ENCODE measurements around the gene PCMT1.
"Not testable (repeated sequence)": the region's sequence is repeated elsewhere in the genome, so short reads cannot be mapped to it uniquely, and the experiment has no call there.

Gene PCMT1

GRCh38 chr6:149845549-149845948 is 96.0 kb downstream of the PCMT1 start:
- H3K9me3 Mint-ChIP-seq = no peaks in the 10 kb centered on the region
- no peak overlapping the region for H3K4me3 Mint-ChIP-seq
- H3K27ac Mint-ChIP-seq = no peak overlapping the region
- H3K27me3 Mint-ChIP-seq = peaks cover 8 to 10% of the 10 kb centered on the region in 2 donors
- no peaks in the 10 kb centered on the region for H3K36me3 Mint-ChIP-seq
- no peak for DNase-seq
- ATAC-seq (replicated peaks) = no peak
- no peaks in the 10 kb centered on the region for H3K4me1 Mint-ChIP-seq

GRCh38 chr6:149846321-149846720 is 96.8 kb downstream of the PCMT1 start:
- DNase-seq (no peak), ATAC-seq (replicated peaks) (no peak)
- H3K4me1 Mint-ChIP-seq = peaks cover 2 to 5% of the 10 kb centered on the region in 2 donors
- no peaks in the 10 kb centered on the region for H3K9me3 Mint-ChIP-seq
- H3K27ac Mint-ChIP-seq = no peak overlapping the region
- H3K4me3 Mint-ChIP-seq = no peak overlapping the region
- H3K36me3 Mint-ChIP-seq = no peaks in the 10 kb centered on the region
- H3K27me3 Mint-ChIP-seq = peaks cover 8% of the 10 kb centered on the region in 2 donors

- Mint-ChIP-seq H3K9me3 (peaks cover 0 to 5% of the 10 kb centered on the region in 2 donors), H3K4me1 (peaks cover 14 to 20% of the 10 kb centered on the region in 2 donors), H3K27me3 (peaks cover 8% of the 10 kb centered on the region in 2 donors), H3K36me3 (no peaks in the 10 kb centered on the region), H3K27ac (no peak overlapping the region), H3K4me3 (no peak overlapping the region)
- no peak for ATAC-seq (replicated peaks)
- no peak for DNase-seq
Measured at GRCh38 chr6:149847939-149848267, 98.4 kb downstream of the PCMT1 start.

GRCh38 chr6:149848343-149848742 is 98.8 kb downstream of the PCMT1 start:
- H3K27me3 Mint-ChIP-seq; DNase-seq; ATAC-seq (replicated peaks); H3K27ac Mint-ChIP-seq; H3K4me3 Mint-ChIP-seq; H3K9me3 Mint-ChIP-seq; H3K36me3 Mint-ChIP-seq: not testable (repeated sequence)
- peaks cover 14 to 20% of the 10 kb centered on the region in 2 donors for H3K4me1 Mint-ChIP-seq

GRCh38 chr6:149851461-149852110 is 102.0 kb downstream of the PCMT1 start:
- Mint-ChIP-seq H3K4me3 (no peak overlapping the region), H3K9me3 (peaks cover 0 to 5% of the 10 kb centered on the region in 2 donors), H3K4me1 (peaks cover 17 to 20% of the 10 kb centered on the region in 2 donors), H3K27me3 (no peaks in the 10 kb centered on the region), H3K27ac (no peak overlapping the region), H3K36me3 (no peaks in the 10 kb centered on the region)
- no peak for DNase-seq
- peak; percentile 38 to 39 for ATAC-seq (replicated peaks)

- Mint-ChIP-seq H3K4me3 (no peak overlapping the region), H3K4me1 (peaks cover 17 to 20% of the 10 kb centered on the region in 2 donors), H3K36me3 (no peaks in the 10 kb centered on the region), H3K9me3 (peaks cover 0 to 5% of the 10 kb centered on the region in 2 donors), H3K27me3 (no peaks in the 10 kb centered on the region), H3K27ac (no peak overlapping the region)
- peak; percentile 81 to 91 for ATAC-seq (replicated peaks)
- DNase-seq = no peak
Measured at GRCh38 chr6:149852180-149852579, 102.6 kb downstream of the PCMT1 start.

- peaks cover 0 to 5% of the 10 kb centered on the region in 2 donors for H3K9me3 Mint-ChIP-seq
- H3K4me1 Mint-ChIP-seq = peaks cover 17 to 20% of the 10 kb centered on the region in 2 donors
- ATAC-seq (replicated peaks) (no peak), DNase-seq (no peak)
- H3K36me3 Mint-ChIP-seq = no peaks in the 10 kb centered on the region
- no peaks in the 10 kb centered on the region for H3K27me3 Mint-ChIP-seq
- H3K4me3 Mint-ChIP-seq = no peak overlapping the region
- no peak overlapping the region for H3K27ac Mint-ChIP-seq
Measured at GRCh38 chr6:149852881-149853280, 103.3 kb downstream of the PCMT1 start.

- not testable (repeated sequence) for H3K27me3 Mint-ChIP-seq; ATAC-seq (replicated peaks); H3K9me3 Mint-ChIP-seq
Measured at GRCh38 chr6:149854017-149854416, 104.5 kb downstream of the PCMT1 start.

GRCh38 chr6:149854532-149854931 is 105.0 kb downstream of the PCMT1 start:
- H3K27ac Mint-ChIP-seq = no peak overlapping the region
- H3K4me1 Mint-ChIP-seq = peaks cover 17 to 20% of the 10 kb centered on the region in 2 donors
- DNase-seq (no peak), ATAC-seq (replicated peaks) (no peak)
- no peaks in the 10 kb centered on the region for H3K36me3 Mint-ChIP-seq
- peaks cover 0 to under 1% of the 10 kb centered on the region in 2 donors for H3K27me3 Mint-ChIP-seq
- no peak overlapping the region for H3K4me3 Mint-ChIP-seq
- H3K9me3 Mint-ChIP-seq = peaks cover 0 to 5% of the 10 kb centered on the region in 2 donors

More at GRCh38 chr6:149854017-149854416, 104.5 kb downstream of the PCMT1 start:
- H3K36me3 Mint-ChIP-seq, DNase-seq, H3K27ac Mint-ChIP-seq, H3K4me3 Mint-ChIP-seq: not testable (repeated sequence)
- peaks cover 17 to 20% of the 10 kb centered on the region in 2 donors for H3K4me1 Mint-ChIP-seq

GRCh38 chr6:149855040-149855654 is 105.6 kb downstream of the PCMT1 start:
- Mint-ChIP-seq H3K27me3 (peaks cover under 1 to 5% of the 10 kb centered on the region in 2 donors), H3K27ac (no peak overlapping the region), H3K4me1 (peaks cover 17 to 20% of the 10 kb centered on the region in 2 donors), H3K4me3 (no peak overlapping the region), H3K9me3 (peaks cover 0 to 5% of the 10 kb centered on the region in 2 donors), H3K36me3 (no peaks in the 10 kb centered on the region)
- DNase-seq (no peak), ATAC-seq (replicated peaks) (no peak)

- ATAC-seq (replicated peaks) (no peak), DNase-seq (no peak)
- Mint-ChIP-seq H3K27ac (no peak overlapping the region), H3K36me3 (no peaks in the 10 kb centered on the region), H3K4me1 (peaks cover 17 to 20% of the 10 kb centered on the region in 2 donors), H3K4me3 (no peak overlapping the region), H3K27me3 (peaks cover 7 to 10% of the 10 kb centered on the region in 2 donors), H3K9me3 (peaks cover 0 to 5% of the 10 kb centered on the region in 2 donors)
Measured at GRCh38 chr6:149855741-149856140, 106.2 kb downstream of the PCMT1 start.

GRCh38 chr6:149856256-149856994 is 106.9 kb downstream of the PCMT1 start:
- Mint-ChIP-seq H3K27ac (no peak overlapping the region), H3K9me3 (peaks cover 0 to 4% of the 10 kb centered on the region in 2 donors), H3K36me3 (no peaks in the 10 kb centered on the region), H3K4me1 (peaks cover 14 to 16% of the 10 kb centered on the region in 2 donors), H3K4me3 (no peak overlapping the region), H3K27me3 (peaks cover 14 to 17% of the 10 kb centered on the region in 2 donors)
- ATAC-seq (replicated peaks) (no peak), DNase-seq (no peak)

GRCh38 chr6:149857541-149857940 is 108.0 kb downstream of the PCMT1 start:
- no peaks in the 10 kb centered on the region for H3K36me3 Mint-ChIP-seq
- H3K27me3 Mint-ChIP-seq = peaks cover 25 to 27% of the 10 kb centered on the region in 2 donors
- no peak for ATAC-seq (replicated peaks)
- H3K4me1 Mint-ChIP-seq = peaks cover 3 to 6% of the 10 kb centered on the region in 2 donors
- no peaks in the 10 kb centered on the region for H3K9me3 Mint-ChIP-seq
- DNase-seq = no peak
- no peak overlapping the region for H3K4me3 Mint-ChIP-seq
- no peak overlapping the region for H3K27ac Mint-ChIP-seq

GRCh38 chr6:149859368-149859767 is 109.8 kb downstream of the PCMT1 start:
- Mint-ChIP-seq H3K9me3 (no peaks in the 10 kb centered on the region), H3K27me3 (peaks cover 27 to 32% of the 10 kb centered on the region in 2 donors), H3K4me3 (no peak overlapping the region), H3K4me1 (peaks cover 6 to 8% of the 10 kb centered on the region in 2 donors), H3K36me3 (no peaks in the 10 kb centered on the region), H3K27ac (no peak overlapping the region)
- DNase-seq (no peak), ATAC-seq (replicated peaks) (no peak)
